Heart left ventricle (tissue), 16 donors: ENCODE results near the gene FHL1. TPM values are rescaled to one million over a fixed set of nuclear protein-coding genes. Genes with fewer than 3 reads are reported as not detected.
A peak's percentile ranks its signal among the peaks of the same experiment; 100 is the strongest.

Experiments used
- ATAC-seq, 4 donors: fragments of 200-7000 bp; cut with Tn5 transposase; one replicate each; pipeline ENCODE4 v1.9.1; 2020 to 2022; ENCODE audit warnings: moderate library complexity in 4 of 4, mild to moderate bottlenecking in 3 of 4, moderate number of reproducible peaks in 1 of 4
- DNase-seq, 5 donors: peaks; one replicate each; pipeline ENCODE4 v3.0.0-alpha.2; 2020
- H3K27ac ChIP-seq, 12 donors: fragments of 200-600 bp; sonication (generic) in 4 of 12; one replicate each; pipeline versions ENCODE4 v1.5.0 to v1.8.0; 2016 to 2022; ENCODE audit warnings: mild to moderate bottlenecking in 2 of 12
- H3K27me3 ChIP-seq, 9 donors: fragments of 200-600 bp; sonication (generic) in 2 of 9; one replicate each; pipeline versions ENCODE4 v1.5.1 to v1.8.0; 2016 to 2022; ENCODE audit warnings: mild to moderate bottlenecking in 3 of 9
- H3K36me3 ChIP-seq, 9 donors: fragments of 200-600 bp; sonication (generic) in 2 of 9; one replicate each; pipeline versions ENCODE4 v1.5.0 to v1.8.0; 2018 to 2022; ENCODE audit warnings: mild to moderate bottlenecking in 2 of 9
- H3K4me1 ChIP-seq, 12 donors: fragments of 200-600 bp; sonication (generic) in 4 of 12; one replicate each; pipeline versions ENCODE4 v1.5.0 to v1.8.0; 2016 to 2022; ENCODE audit warnings: mild to moderate bottlenecking in 3 of 12
- H3K4me3 ChIP-seq, 12 donors: fragments of 200-600 bp; sonication (generic) in 4 of 12; one replicate each; pipeline versions ENCODE4 v1.5.0 to v1.8.0; 2017 to 2022; ENCODE audit warnings: mild to moderate bottlenecking in 9 of 12, moderate library complexity in 4 of 12
- H3K9me3 ChIP-seq, 12 donors: fragments of 200-600 bp; sonication (generic) in 4 of 12; one replicate each; pipeline versions ENCODE4 v1.5.0 to v1.8.0; 2016 to 2022; ENCODE audit warnings: mild to moderate bottlenecking in 1 of 12
- CTCF ChIP-seq, 12 donors: fragments of 200-600 bp; sonication (generic) in 4 of 12; IDR thresholded peaks; one replicate each; pipeline versions ENCODE4 v1.5.0 to v1.8.0; 2018 to 2022; ENCODE audit warnings: antibody characterized with exemption in 12 of 12, mild to moderate bottlenecking in 5 of 12
- POLR2A ChIP-seq, 2 donors: fragments of 450-650 bp; IDR thresholded peaks; one replicate each; pipeline ENCODE4 v1.6.1; 2017; ENCODE audit warnings: antibody characterized with exemption in 2 of 2, mild to moderate bottlenecking in 2 of 2, moderate library complexity in 2 of 2
- WGBS, 4 donors: extraction: QIAGEN DNeasy Blood & Tissue Kit in 2 of 4; methylation state at CpG; one replicate each; pipeline versions ENCODE4 v1.1.5 to v1.1.7; 2013 to 2018; 5-methylcytosine and 5-hydroxymethylcytosine counted together
- intact Hi-C, 10 donors: fragments of 100-400 bp; cut with DNase I; formaldehyde crosslinking; loops; one replicate each; pipeline versions ENCODE4 v1.11.1 to v1.14.2; 2022
- polyA plus RNA-seq, 2 donors: library from polyadenylated mRNA; stranded (reverse); fragments of 200-250 nt; gene quantifications; one replicate each; pipeline ENCODE4 v1.2.3, GENCODE V29; 2013
- total RNA-seq, 9 donors: library from RNA; depleted of rRNA in 2 of 9; stranded (reverse); fragments of >200 nt in 2 of 9; fragmentation: NEBNext Ultra II Directional in 3 of 9; extraction: Animal tissue kit (Norgen Biotek cat#: 25700) in 3 of 9; gene quantifications; one replicate each; pipeline versions ENCODE4 v1.1.0 to v1.2.4, GENCODE V29; 2016 to 2023
- donor health status: ischemic (EF 13 %, LVEDD 7.1; RV severe dilation, severe dysfunction).
- donor health status: healthy with polysubstance abuse.
- donor health status: DM: no; HTN: yes; CAD: no.
- donor health status: DM: no; HTN: no; CAD: no.
- donor health status: ischemic (EF 25% LVEDD 6.9; RV normal size, moderate dysfunction).
- donor health status: ischemic (EF 25% LVEDD 5.7; RV mildly dilated, moderate dysfunction).
- donor health status: healthy.
- donor health status: DM: yes; HTN: yes; CAD: no.
- donor health status: ischemic (EF 35%, LVEDD 5.7; RV mildly dilated, moderate dysfunction).
- donor health status: nonischemic (EF 11% LVEDD 7.7; RV severe dilation, severe dysfunction).
- donor health status: DM: yes; HTN: yes; CAD: no.
- donor health status: PGD.
- donor health status: ischemic (EF 29% LVEDD 5.4; RV normal size, mild dysfunction).
- donor health status: nonischemic (EF 23%, LVEDD 6.1; RV moderate dilation, normal function).

FHL1 gene
- total and polyA plus RNA-seq, 11 donors, result 1,119 to 4,800 (median 2,127) TPM

GRCh38 chrX:136192135-136192534 lies 44.8 kb downstream of the FHL1 start:
- Histone ChIP-seq H3K27me3 (peaks cover 0 to 5% (median 0%) of the 10 kb centered on the region in 9 donors), H3K4me1 (peaks cover 0 to 91% (median 59%) of the 10 kb centered on the region in 12 donors), H3K9me3 (no peaks in the 10 kb centered on the region), H3K27ac (peak overlapping the region; percentile 60 to 93 (median 82)), H3K36me3 (no peaks in the 10 kb centered on the region), H3K4me3 (no peak overlapping the region)
- DNase-seq (no peak), ATAC-seq (no peak)
- TF ChIP-seq POLR2A (IDR thresholded peaks at IDR 0.05), result no peak
- no peak for TF ChIP-seq CTCF (IDR thresholded peaks at IDR 0.05)
- 71 to 89% (median 80%) methylated on average over 2 of the region's 2 CpGs for WGBS, 4 donors
- intact Hi-C loops, result loop anchor here in 1 of 10 donors (10.0 kb wide), 1 partner anchor 667 kb away; the partner anchor contains the start of gene INTS6L

- no peaks in the 10 kb centered on the region for H3K9me3 ChIP-seq
- DNase-seq (no peak), ATAC-seq (peak; percentile 29 to 73 (median 64))
- intact Hi-C loops, result loop anchor here in 1 of 10 donors (10.0 kb wide), 1 partner anchor 668 kb away; the partner anchor contains the start of gene INTS6L
- peak overlapping the region; percentile 62 to 93 (median 82) for H3K27ac ChIP-seq
- WGBS, 4 donors, result 44 to 60% (median 51%) methylated on average over 3 of the region's 3 CpGs
- no peak overlapping the region for H3K4me3 ChIP-seq
- no peaks in the 10 kb centered on the region for H3K36me3 ChIP-seq
- TF ChIP-seq POLR2A (IDR thresholded peaks at IDR 0.05) (no peak), CTCF (IDR thresholded peaks at IDR 0.05) (no peak)
- H3K27me3 ChIP-seq, result peaks cover 0 to 5% (median 0%) of the 10 kb centered on the region in 9 donors
- peaks cover 0 to 94% (median 58%) of the 10 kb centered on the region in 12 donors for H3K4me1 ChIP-seq
Observed at GRCh38 chrX:136192839-136193414, 45.6 kb downstream of the FHL1 start.

- intact Hi-C loops, result loop anchor here in 1 of 10 donors (10.0 kb wide), 1 partner anchor 669 kb away; the partner anchor contains the start of gene INTS6L
- H3K27me3 ChIP-seq, result peaks cover 0 to 5% (median 0%) of the 10 kb centered on the region in 9 donors
- 12 to 31% (median 17%) methylated on average over 4 of the region's 4 CpGs for WGBS, 4 donors
- no peaks in the 10 kb centered on the region for H3K36me3 ChIP-seq
- H3K4me3 ChIP-seq, result no peak overlapping the region
- TF ChIP-seq CTCF (IDR thresholded peaks at IDR 0.05) (no peak), POLR2A (IDR thresholded peaks at IDR 0.05) (no peak)
- H3K9me3 ChIP-seq, result no peaks in the 10 kb centered on the region
- peak in 1 of 4 donors; percentile 16 for ATAC-seq
- H3K27ac ChIP-seq, result peak overlapping the region; percentile 1 to 93 (median 82)
- DNase-seq, result peak in 1 of 5 donors; percentile 53
- peaks cover 0 to 86% (median 52%) of the 10 kb centered on the region in 12 donors for H3K4me1 ChIP-seq
Observed at GRCh38 chrX:136193771-136194170, 46.4 kb downstream of the FHL1 start.

GRCh38 chrX:136194536-136194935 lies 47.2 kb downstream of the FHL1 start:
- Histone ChIP-seq H3K4me1 (peaks cover 0 to 81% (median 46%) of the 10 kb centered on the region in 12 donors), H3K36me3 (no peaks in the 10 kb centered on the region), H3K4me3 (no peak overlapping the region), H3K9me3 (no peaks in the 10 kb centered on the region), H3K27ac (peak overlapping the region in 11 of 12 donors; percentile 4 to 93 (median 85)), H3K27me3 (peaks cover 0 to 8% (median 0%) of the 10 kb centered on the region in 9 donors)
- no peak for ATAC-seq
- intact Hi-C loops, result loop anchor here in 1 of 10 donors (10.0 kb wide), 1 partner anchor 670 kb away; the partner anchor contains the start of gene INTS6L
- no peak for DNase-seq
- WGBS, 4 donors, result 54 to 99% (median 92%) methylated on average over 2 of the region's 2 CpGs
- TF ChIP-seq POLR2A (IDR thresholded peaks at IDR 0.05), result no peak
- no peak for TF ChIP-seq CTCF (IDR thresholded peaks at IDR 0.05)
